H1 (cell line): Measurements from ENCODE around the gene KIAA1671.

ENCODE experiments used
- EZH2 ChIP-seq: fragments of 200-600 bp; sonication (generic); IDR thresholded peaks from 2 replicates; pipeline ENCODE4 v1.7.1; 2012; ENCODE audit warnings: low read depth, mild to moderate bottlenecking, moderate library complexity, low read length, inconsistent platforms; ENCODE audit not compliant: severe bottlenecking
- JUND ChIP-seq: IDR thresholded peaks from 2 replicates; pipeline ENCODE4 v1.6.1; 2011; ENCODE audit warnings: mild to moderate bottlenecking, improper control_type of control experiment, low read length
- POLR2A ChIP-seq, 2 experiments: IDR thresholded peaks; 1 replicate in 1 of 2; 2 replicates in 1 of 2; pipeline ENCODE4 v1.6.1; 2011; ENCODE audit warnings: low read depth in 2 of 2, low read length in 2 of 2, mild to moderate bottlenecking in 2 of 2; ENCODE audit errors: control extremely low read depth in 1 of 2
- POLR2AphosphoS5 ChIP-seq: IDR thresholded peaks from 2 replicates; pipeline ENCODE4 v1.6.1; 2011; ENCODE audit warnings: low read depth, low read length
- RAD21 ChIP-seq, 2 experiments: IDR thresholded peaks in 1 of 2; conservative IDR thresholded peaks in 1 of 2; 2 replicates each; pipeline ENCODE4 v1.6.1; 2011; ENCODE audit warnings: low read depth in 2 of 2, low read length in 2 of 2, improper control_type of control experiment in 1 of 2, inconsistent platforms in 1 of 2, mild to moderate bottlenecking in 1 of 2, moderate library complexity in 1 of 2

DNA sequence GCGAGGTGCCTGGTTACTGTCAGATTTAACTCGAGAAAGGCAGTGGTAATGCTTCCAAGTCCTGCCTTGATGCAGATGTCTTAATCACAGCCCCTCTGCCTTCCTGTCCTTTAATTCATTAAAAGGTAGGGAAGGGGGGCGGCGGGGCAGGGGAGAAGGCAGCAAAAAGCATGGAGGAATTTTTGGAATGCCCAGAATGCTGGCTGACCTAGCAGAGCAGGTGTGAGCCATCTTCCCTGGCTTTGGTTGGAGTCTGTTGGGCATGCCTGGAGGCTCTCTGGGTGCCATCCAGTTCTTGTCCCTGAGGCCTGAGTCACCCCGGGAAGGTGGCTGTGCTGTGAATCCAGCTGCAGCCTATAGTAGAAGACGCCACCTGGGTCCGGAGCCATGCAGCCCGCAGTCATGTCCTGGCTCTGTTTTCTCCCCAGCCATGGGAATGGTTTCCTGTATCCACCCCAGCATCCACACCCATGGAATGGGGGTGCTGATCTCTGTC is 15.6 kb downstream of the KIAA1671 start:
- TF ChIP-seq JUND = no peak
- TF ChIP-seq POLR2AphosphoS5 = no peak
- TF ChIP-seq POLR2A (IDR thresholded peaks at IDR 0.05; ENCODE audit: control extremely low read depth in 1 of 2, low read depth in 2 of 2, low read length in 2 of 2) = no peak
- TF ChIP-seq RAD21 (IDR thresholded peaks at IDR 0.05 in 1 of 2, conservative IDR thresholded peaks at IDR 0.05 in 1 of 2; ENCODE audit: low read depth in 2 of 2, low read length in 2 of 2) = no peak
- TF ChIP-seq EZH2 = no peak
